ENCODE measurements around the gene ADGRL3.

Gene ADGRL3

GRCh38 chr4:61277785-61278760 lies 77.9 kb downstream of the ADGRL3 start:
- ATAC-seq (no peak), DNase-seq (no peak)

DNA sequence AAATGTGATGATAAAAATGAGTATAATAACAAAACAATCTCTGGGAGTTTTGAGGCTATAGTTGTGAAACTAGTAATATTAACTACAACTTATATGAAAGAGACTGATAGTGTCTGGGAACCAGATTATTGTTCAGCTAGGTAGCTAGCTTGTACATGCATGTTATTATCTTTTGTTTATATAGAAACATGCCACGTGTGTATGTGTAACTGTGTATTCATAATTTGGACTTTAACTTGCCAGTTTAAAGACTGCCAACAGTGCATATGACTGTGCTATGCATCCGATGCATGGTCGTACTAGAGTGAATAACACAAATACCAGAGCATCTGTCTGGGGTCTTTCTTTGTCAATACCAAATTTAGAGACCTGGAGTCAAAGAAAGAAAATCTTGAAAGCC lies 92.2 kb downstream of the ADGRL3 start:
- no peak for ATAC-seq
- no peak for DNase-seq

DNA sequence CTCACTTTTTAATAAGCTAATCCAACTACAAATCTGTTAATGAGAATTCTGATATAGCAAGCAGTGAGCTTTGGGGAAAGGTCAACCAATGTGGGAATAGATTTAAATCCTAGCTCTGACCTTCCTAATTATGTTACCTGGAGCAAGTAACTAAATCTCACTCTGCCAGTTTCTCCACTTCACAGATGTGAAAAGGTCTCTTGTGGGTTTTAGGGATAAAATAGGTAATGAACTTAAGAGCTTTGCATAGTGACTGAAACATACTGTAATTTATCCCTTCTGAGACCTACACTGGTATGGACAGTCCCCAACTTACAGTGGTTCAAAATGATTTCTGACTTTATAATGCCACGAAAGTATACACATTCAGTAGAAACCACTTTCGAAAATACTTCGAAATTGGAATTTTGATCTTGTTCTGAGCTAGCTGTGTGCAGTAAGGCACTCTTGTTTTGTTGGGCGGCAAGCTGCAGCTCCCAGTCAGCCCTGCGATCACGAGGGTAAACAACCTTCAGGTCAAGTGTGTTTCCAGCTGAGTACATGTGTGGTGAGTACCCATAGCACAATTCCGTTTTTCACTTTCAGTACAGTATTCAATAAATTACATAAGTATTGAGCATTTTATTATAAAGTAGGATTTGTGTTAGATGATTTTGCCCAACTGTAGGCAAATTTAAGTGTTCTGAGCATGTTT lies 93.7 kb downstream of the ADGRL3 start:
- ATAC-seq (no peak), DNase-seq (no peak)

DNA sequence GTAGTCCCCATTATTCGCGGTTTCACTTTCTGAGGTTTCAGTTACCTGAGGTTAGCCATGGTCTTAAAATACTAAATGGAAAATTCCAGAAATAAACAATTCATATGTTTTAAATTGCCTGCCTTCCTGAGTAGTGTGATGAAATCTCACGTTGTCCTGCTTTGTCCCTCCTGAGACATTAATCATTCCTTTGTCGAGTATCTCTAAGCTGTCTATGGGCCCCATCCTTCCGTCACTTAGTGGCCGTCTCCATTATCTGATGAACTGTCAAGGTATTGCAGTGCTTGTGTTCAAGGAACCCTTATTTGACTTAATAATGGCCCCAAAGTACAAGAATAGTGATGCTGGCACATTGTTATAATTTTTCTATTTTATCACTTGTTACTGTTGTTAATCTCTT lies 94.8 kb downstream of the ADGRL3 start:
- DNase-seq: no peak
- no peak for ATAC-seq

- ATAC-seq (no peak), DNase-seq (no peak)
Measured at GRCh38 chr4:61296144-61296543, 96.0 kb downstream of the ADGRL3 start.

GRCh38 chr4:61298178-61298740 lies 98.1 kb downstream of the ADGRL3 start:
- DNase-seq (no peak), ATAC-seq (no peak)

DNA sequence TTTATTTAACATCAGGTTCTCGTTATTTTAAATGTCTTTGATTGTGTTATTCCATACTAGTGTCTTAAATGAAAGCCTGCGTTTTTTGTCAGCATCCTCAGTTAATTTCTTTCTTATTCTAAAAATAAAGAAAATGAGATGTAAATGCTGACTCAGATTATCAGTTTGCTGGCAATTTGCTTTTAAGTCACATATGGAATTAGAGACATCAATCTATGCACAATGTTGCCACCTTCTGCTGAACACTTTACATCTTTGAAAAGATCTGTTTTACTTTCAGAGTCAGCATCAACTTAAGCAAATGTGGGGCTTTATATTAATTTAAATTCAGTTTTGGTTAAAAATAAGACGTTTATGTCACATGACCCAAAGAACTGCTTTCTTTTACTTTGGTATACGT lies 99.2 kb downstream of the ADGRL3 start:
- no peak for DNase-seq
- ATAC-seq: no peak

DNA sequence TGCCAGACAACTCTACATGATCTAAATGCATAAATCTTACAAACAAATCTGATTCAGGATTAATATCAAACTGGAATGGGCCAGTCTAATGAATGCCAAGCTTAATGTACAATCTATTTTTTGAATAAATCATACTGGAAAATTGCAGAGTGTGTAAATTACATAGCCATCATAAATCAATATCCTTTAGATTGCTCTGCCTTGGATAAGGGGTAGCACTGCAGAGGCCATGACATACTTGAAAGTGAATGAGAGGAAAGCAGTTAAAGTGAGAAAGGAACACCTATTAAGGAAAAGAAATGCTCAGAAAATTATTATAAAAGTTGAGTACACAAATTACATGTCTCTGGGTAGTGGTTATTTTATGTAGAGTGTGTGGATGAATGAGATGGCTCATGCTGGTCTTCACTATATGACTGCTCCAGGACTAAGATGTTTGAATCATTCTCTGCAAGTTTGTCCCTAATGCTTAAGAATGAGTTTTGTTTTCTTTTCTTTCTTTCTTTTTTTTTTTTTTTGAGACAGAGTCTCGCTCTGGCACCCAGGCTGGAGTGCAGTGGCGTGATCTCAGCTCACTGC lies 100.2 kb downstream of the ADGRL3 start:
- no peak for ATAC-seq
- no peak for DNase-seq

- DNase-seq (no peak), ATAC-seq (no peak)
Measured at GRCh38 chr4:61301271-61301670, 101.1 kb downstream of the ADGRL3 start.

DNA sequence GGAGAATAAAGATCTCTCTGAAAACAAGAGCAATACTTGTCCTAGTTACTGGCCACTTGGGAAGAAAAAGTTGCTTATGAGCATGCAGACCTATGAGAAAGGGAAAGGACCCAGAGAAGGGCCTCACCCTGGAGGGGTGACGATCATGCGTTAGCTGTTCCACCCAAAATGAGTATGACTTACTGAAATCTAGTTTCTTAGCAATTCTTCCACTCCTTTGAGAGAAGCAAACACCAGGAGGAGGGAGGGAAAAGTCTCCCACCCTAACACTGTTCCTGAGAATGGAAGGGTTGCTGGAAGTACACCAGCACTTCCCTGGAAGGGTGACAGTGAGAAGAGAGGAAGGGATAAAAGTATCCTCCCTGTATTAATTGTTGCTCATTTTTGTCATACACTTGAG lies 107.9 kb downstream of the ADGRL3 start:
- no peak for DNase-seq
- ATAC-seq: no peak

GRCh38 chr4:61309616-61310015 lies 109.5 kb downstream of the ADGRL3 start:
- ATAC-seq: no peak
- DNase-seq: no peak

DNA sequence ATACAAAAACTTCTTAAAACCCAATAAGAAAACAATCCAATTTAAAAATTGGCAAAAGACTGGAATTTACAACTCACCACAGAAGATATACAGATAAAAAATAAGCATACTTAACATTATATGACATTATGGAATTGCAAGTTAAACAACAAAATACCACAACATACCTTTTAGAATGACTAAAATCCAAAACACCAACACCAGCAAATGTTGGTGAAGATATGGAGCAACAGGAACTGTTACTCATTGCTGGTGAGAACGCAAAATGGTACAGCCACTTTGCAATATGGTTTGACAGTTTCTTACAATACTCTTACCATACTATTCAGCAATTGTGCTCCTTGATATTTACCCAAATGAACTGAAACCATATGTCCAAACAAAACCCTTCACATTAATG lies 112.4 kb downstream of the ADGRL3 start:
- DNase-seq: no peak
- ATAC-seq: no peak

GRCh38 chr4:61318431-61318830 lies 118.3 kb downstream of the ADGRL3 start:
- no peak for ATAC-seq
- DNase-seq: no peak

GRCh38 chr4:61319156-61319555 lies 119.0 kb downstream of the ADGRL3 start:
- no peak for DNase-seq

DNA sequence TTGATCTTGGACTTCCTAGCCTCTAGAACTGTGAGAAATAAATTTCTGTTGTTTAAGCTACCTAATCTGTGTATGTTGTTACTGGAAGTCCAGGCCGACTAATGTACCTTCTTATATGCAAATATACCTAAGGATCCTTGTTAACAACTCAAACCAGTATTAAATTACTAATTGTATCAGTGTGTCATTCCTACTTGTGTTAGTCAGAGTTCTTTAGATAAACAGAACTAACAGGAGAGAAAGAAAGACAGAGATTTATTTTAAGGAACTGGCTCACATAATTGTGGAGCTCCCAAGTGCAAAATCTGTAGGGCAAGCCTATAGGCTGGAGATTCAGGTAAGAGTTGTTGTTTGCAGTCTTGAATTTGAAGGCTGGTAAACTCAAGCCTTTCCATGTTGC lies 120.0 kb downstream of the ADGRL3 start:
- no peak for DNase-seq
- no peak for ATAC-seq

More at GRCh38 chr4:61319156-61319555, 119.0 kb downstream of the ADGRL3 start:
- no peak for ATAC-seq

DNA sequence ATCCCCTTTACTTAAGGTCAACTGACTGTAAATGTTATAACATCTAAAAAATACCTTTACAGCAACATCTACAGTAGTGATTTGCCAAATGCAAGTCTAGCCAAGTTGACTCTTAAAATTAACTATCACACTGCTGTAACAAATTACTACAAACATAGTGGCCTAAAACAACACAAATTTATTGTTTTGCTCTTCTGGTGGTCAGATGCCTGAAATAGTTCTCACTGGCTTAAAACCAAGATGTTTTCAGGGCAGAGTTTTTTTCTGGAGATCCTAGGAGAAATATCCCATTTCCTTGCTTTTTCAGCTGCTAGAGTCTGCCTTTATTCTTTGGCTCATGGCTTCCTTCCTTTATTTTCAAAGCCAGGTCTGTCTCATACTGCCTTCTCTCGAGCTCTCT lies 120.5 kb downstream of the ADGRL3 start:
- DNase-seq: no peak
- no peak for ATAC-seq

DNA sequence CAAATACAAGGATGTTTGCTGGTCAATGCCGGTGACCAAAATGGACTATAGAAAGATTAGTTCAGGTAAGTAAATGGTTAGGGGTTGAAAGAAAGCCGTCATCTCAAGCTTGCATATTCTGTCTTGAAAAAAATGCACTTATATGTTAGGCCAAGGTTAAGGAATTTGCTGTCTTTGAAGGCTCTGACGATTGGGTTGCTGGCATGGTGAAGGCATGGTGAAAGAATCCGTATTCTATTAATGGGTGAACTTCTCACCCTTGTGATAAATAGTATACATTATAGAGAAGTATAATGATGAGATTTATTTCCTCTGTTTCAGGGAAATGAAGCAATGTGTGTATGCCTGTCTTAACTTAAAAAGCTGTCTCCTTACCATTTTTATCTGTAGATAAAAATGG lies 132.6 kb downstream of the ADGRL3 start:
- ATAC-seq (no peak), DNase-seq (no peak)

- DNase-seq: no peak
- ATAC-seq: no peak
Measured at GRCh38 chr4:61333490-61333889, 133.4 kb downstream of the ADGRL3 start.

- DNase-seq (no peak), ATAC-seq (no peak)
Measured at GRCh38 chr4:61335241-61335763, 135.2 kb downstream of the ADGRL3 start.

GRCh38 chr4:61336488-61336887 lies 136.4 kb downstream of the ADGRL3 start:
- ATAC-seq (no peak), DNase-seq (no peak)

DNA sequence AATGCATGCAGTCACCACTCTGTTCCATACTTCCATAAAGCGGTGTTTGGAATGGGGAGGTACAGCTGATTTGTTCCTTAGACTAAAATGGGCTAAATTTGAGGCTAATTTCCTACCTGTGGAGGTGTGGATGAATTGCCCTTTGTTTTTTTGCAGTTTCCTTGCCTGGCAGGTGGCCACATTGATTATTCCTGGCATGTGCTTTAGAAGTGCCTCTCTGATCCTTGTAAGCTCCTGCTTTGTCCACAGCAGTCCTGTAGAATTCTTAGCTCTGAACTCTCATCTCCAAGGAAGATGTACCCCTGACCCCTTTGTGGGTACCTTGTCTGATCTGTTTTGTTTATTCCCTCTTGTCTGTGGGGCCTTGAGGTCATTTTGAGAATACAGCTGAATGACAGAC lies 136.8 kb downstream of the ADGRL3 start:
- no peak for ATAC-seq

DNA sequence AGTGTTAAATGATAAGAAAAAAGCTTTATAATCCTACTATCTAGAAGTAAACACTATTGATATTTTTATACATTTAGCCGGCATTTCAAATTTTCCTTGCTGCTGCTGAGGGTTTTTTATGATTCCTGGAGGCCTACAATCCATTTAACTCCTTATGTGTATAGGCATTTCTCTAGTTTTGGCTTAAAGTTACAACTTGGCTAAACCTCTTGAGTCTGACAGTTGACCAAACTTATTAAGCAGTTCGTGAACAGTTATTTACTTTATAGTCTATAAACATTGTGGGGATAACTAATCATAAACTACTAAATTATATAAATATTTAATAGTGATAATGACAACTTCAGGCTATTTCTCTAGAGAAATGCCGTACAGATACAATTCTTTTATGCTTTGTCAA lies 141.9 kb downstream of the ADGRL3 start:
- ATAC-seq: no peak
- no peak for DNase-seq

More for the DNA sequence above, 136.8 kb downstream of the ADGRL3 start:
- DNase-seq: no peak

DNA sequence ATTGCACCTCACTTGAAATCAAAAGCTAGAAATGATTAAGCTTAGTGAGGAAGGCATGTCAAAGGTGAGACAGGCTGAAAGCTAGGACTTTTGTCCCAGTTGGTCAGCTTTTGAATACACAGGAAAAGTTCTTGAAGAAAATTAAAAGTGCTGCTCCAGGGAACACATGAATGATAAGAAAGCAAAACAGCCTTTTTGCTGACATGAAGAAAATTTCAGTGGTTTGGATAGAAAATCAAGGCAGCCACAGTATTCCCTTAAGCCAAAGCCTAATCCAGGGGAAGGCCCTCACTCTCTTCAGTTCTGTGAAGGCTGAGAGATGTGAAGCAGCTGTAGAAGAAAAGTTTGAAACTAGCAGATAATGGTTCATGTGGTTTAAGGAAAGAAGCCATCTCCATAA lies 150.8 kb downstream of the ADGRL3 start:
- no peak for DNase-seq
- no peak for ATAC-seq

All from stimulated activated naive CD8-positive, alpha-beta T cell treated with anti-CD3 and anti-CD28 coated beads, Interleukin-15, Interleukin-2, amounts not matched to agents 100 U/mL and 50 U/mL, for 24 hours (primary cell).